PC-9 (cell line): Measurements from ENCODE around the gene GALNT13.

Source experiments
- EZH2 ChIP-seq: fragments of 200-600 bp; sonication (generic); IDR thresholded peaks from 2 replicates; pipeline ENCODE4 v1.8.0; 2017; ENCODE audit warnings: antibody characterized with exemption, low read depth
- TF ChIP-seq, protein P1 (sequence below): fragments of 200-600 bp; sonication (generic); conservative IDR thresholded peaks from 2 replicates; pipeline ENCODE4 v1.6.1; 2017; ENCODE audit warnings: mixed run types, antibody characterized with exemption, mild to moderate bottlenecking, moderate library complexity

DNA sequence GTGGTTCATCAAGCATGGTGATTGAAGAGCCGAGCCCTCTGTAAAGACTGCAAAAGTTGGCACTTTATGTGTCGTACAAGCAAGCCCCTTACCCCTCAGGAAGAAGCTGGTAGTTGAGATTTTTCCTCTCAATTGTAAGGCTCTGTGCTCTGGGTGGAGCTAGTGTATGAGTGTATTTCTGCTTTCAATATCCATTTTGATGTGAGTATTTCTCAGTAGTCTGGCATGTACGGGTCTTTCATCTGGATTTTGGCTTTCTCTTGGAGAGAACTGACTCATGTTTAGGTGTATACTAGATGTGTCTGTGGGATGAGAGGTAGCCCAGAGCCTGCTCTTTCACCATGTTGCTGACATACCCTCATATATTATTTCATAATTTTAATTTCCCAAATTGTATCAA is 420.2 kb downstream of the GALNT13 start:
- TF ChIP-seq, protein P1, sequence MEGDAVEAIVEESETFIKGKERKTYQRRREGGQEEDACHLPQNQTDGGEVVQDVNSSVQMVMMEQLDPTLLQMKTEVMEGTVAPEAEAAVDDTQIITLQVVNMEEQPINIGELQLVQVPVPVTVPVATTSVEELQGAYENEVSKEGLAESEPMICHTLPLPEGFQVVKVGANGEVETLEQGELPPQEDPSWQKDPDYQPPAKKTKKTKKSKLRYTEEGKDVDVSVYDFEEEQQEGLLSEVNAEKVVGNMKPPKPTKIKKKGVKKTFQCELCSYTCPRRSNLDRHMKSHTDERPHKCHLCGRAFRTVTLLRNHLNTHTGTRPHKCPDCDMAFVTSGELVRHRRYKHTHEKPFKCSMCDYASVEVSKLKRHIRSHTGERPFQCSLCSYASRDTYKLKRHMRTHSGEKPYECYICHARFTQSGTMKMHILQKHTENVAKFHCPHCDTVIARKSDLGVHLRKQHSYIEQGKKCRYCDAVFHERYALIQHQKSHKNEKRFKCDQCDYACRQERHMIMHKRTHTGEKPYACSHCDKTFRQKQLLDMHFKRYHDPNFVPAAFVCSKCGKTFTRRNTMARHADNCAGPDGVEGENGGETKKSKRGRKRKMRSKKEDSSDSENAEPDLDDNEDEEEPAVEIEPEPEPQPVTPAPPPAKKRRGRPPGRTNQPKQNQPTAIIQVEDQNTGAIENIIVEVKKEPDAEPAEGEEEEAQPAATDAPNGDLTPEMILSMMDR, result no peak
- TF ChIP-seq EZH2, result no peak
